Mesendoderm (in vitro differentiated cells): ENCODE results near the gene IL2RG. TPM values are rescaled to one million over a fixed set of nuclear protein-coding genes. Genes with fewer than 3 reads are reported as not detected.

ENCODE experiments used
- DNase-seq: peaks from one replicate; pipeline ENCODE4 v3.0.0; 2013
- H2AK5ac ChIP-seq: 2 replicates; pipeline ENCODE4 v1.6.1; 2013; ENCODE audit warnings: low read length, inconsistent platforms
- H2BK120ac ChIP-seq: 2 replicates; pipeline ENCODE4 v1.6.1; 2013; ENCODE audit warnings: low read depth, mild to moderate bottlenecking, low read length, moderate library complexity, mixed read lengths
- H2BK15ac ChIP-seq: replicated peaks from 2 replicates; pipeline ENCODE4 v1.6.1; 2013; ENCODE audit warnings: low read depth, mild to moderate bottlenecking, moderate library complexity
- H2BK5ac ChIP-seq: 2 replicates; pipeline ENCODE4 v1.6.1; 2013; ENCODE audit warnings: low read length, inconsistent platforms
- H3K18ac ChIP-seq: 2 replicates; pipeline ENCODE4 v1.6.1; 2013; ENCODE audit warnings: mild to moderate bottlenecking, low read length, mixed read lengths
- H3K23ac ChIP-seq: one replicate; pipeline ENCODE4 v1.6.1; 2013; ENCODE audit warnings: low read length
- H3K27ac ChIP-seq: 2 replicates; pipeline ENCODE4 v1.5.1; 2013; ENCODE audit warnings: low read depth, mild to moderate bottlenecking, inconsistent platforms, low read length, moderate library complexity
- H3K27me3 ChIP-seq: 2 replicates; pipeline ENCODE4 v1.6.1; 2013; ENCODE audit warnings: low read length, control low read depth, mild to moderate bottlenecking, inconsistent platforms; ENCODE audit not compliant: insufficient read depth, poor library complexity
- H3K36me3 ChIP-seq: 2 replicates; pipeline ENCODE4 v1.6.1; 2013; ENCODE audit warnings: low read length, inconsistent platforms; ENCODE audit not compliant: control insufficient read depth, insufficient read depth
- H3K4ac ChIP-seq: one replicate; pipeline ENCODE4 v1.6.1; 2013; ENCODE audit warnings: low read depth, mild to moderate bottlenecking, low read length, moderate library complexity
- H3K4me1 ChIP-seq: 2 replicates; pipeline ENCODE4 v1.6.1; 2013; ENCODE audit warnings: low read depth, low read length, inconsistent platforms; ENCODE audit not compliant: control insufficient read depth
- H3K4me2 ChIP-seq: 2 replicates; pipeline ENCODE4 v1.6.1; 2013; ENCODE audit warnings: low read length
- H3K4me3 ChIP-seq: 2 replicates; pipeline ENCODE4 v1.5.1; 2013; ENCODE audit warnings: mild to moderate bottlenecking, low read length
- H3K56ac ChIP-seq: one replicate; pipeline ENCODE4 v1.6.1; 2013; ENCODE audit warnings: low read length
- H3K79me1 ChIP-seq: 2 replicates; pipeline ENCODE4 v1.6.1; 2013; ENCODE audit warnings: low read length, inconsistent platforms
- H3K79me2 ChIP-seq: 2 replicates; pipeline ENCODE4 v1.6.1; 2013; ENCODE audit warnings: mild to moderate bottlenecking, low read length; ENCODE audit not compliant: control insufficient read depth, insufficient read depth
- H3K9ac ChIP-seq: 2 replicates; pipeline ENCODE4 v1.6.1; 2013; ENCODE audit warnings: low read length, inconsistent platforms
- H4K5ac ChIP-seq: one replicate; pipeline ENCODE4 v1.6.1; 2013; ENCODE audit warnings: low read length
- H4K8ac ChIP-seq: one replicate; pipeline ENCODE4 v1.6.1; 2013; ENCODE audit warnings: low read depth, mild to moderate bottlenecking, control low read depth, low read length, moderate library complexity
- WGBS: extraction: QIAGEN DNeasy Blood & Tissue Kit; methylation state at CpG from one replicate; pipeline ENCODE4 v1.1.7; 2013; ENCODE audit warnings: low lambda C conversion rate, missing lambda C conversion rate; ENCODE audit not compliant: insufficient coverage; ENCODE audit errors: extremely low coverage; 5-methylcytosine and 5-hydroxymethylcytosine counted together
- small RNA-seq: library from polyadenylated mRNA; stranded (forward); fragments of <200 nt; extraction: miRNeasy Mini kit (QIAGEN cat#:217004); gene quantifications from one replicate; pipeline ENCODE3, GENCODE V24; 2013; ENCODE audit not compliant: insufficient read depth

Gene IL2RG

DNA sequence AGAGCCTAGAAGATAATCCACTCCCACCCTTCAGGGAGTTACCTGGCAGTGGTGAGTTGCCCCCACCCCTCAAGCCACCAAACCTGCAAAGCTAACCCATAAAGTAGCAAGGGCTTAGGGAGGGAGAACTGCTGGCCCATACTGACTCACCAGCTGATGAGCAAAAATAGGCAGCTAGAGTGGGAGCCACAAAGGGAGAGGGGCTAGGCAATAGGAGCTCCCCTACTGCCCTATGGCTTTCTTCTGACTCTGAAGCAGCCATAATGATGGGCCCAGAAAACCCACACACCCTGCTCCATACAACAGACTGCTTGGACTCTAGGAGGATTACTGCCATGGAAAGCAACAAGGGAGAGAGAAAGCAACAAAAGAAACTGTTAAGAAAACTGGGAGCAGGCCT, 51.2 kb downstream of the IL2RG start:
- H3K56ac ChIP-seq, result no peak overlapping the region
- H2AK5ac ChIP-seq, result no peak overlapping the region
- no peak overlapping the region for H3K18ac ChIP-seq
- no peak overlapping the region for H4K8ac ChIP-seq
- H3K79me1 ChIP-seq, result no peaks in the 10 kb centered on the region
- no peak overlapping the region for H2BK120ac ChIP-seq
- no peaks in the 10 kb centered on the region for H3K79me2 ChIP-seq
- no peak overlapping the region for H2BK15ac ChIP-seq
- H3K27ac ChIP-seq, result no peak overlapping the region
- no peak overlapping the region for H3K4ac ChIP-seq
- H3K4me1 ChIP-seq, result no peaks in the 10 kb centered on the region
- H2BK5ac ChIP-seq, result no peak overlapping the region
- H4K5ac ChIP-seq, result no peak overlapping the region
- no peak overlapping the region for H3K4me2 ChIP-seq
- no peak overlapping the region for H3K23ac ChIP-seq
- no peak overlapping the region for H3K4me3 ChIP-seq
- no peaks in the 10 kb centered on the region for H3K27me3 ChIP-seq
- H3K9ac ChIP-seq, result no peak overlapping the region
- no peak for DNase-seq
- H3K36me3 ChIP-seq, result no peaks in the 10 kb centered on the region

- no peak overlapping the region for H4K5ac ChIP-seq
- no peak overlapping the region for H2BK120ac ChIP-seq
- no peak overlapping the region for H2AK5ac ChIP-seq
- DNase-seq, result no peak
- H2BK15ac ChIP-seq, result no peak overlapping the region
- no peaks in the 10 kb centered on the region for H3K79me2 ChIP-seq
- H3K27me3 ChIP-seq, result no peaks in the 10 kb centered on the region
- H3K23ac ChIP-seq, result no peak overlapping the region
- no peak overlapping the region for H3K4ac ChIP-seq
- H3K4me3 ChIP-seq, result no peak overlapping the region
- H3K56ac ChIP-seq, result no peak overlapping the region
- no CpG with 5 or more reads among the region's 3 CpGs for WGBS
- H3K79me1 ChIP-seq, result no peaks in the 10 kb centered on the region
- no peak overlapping the region for H4K8ac ChIP-seq
- H3K36me3 ChIP-seq, result no peaks in the 10 kb centered on the region
- H3K4me1 ChIP-seq, result no peaks in the 10 kb centered on the region
- H2BK5ac ChIP-seq, result no peak overlapping the region
- no peak overlapping the region for H3K4me2 ChIP-seq
- no peak overlapping the region for H3K27ac ChIP-seq
- H3K18ac ChIP-seq, result no peak overlapping the region
- no peak overlapping the region for H3K9ac ChIP-seq
Measured at GRCh38 chrX:71057848-71058530, 53.4 kb downstream of the IL2RG start.

Small RNA genes within 50 kb of the gene (small RNA-seq; reads per million reads assigned to genes)
- gene CXorf65, result not detected
